ENCODE measurements around the gene SYT17. TPM values are rescaled to one million over a fixed set of nuclear protein-coding genes. Genes with fewer than 3 reads are reported as not detected.

Gene SYT17
- polyA plus RNA-seq, 3 donors: 0.81 to 4.9 (median 1.1) TPM

- H3K27ac Mint-ChIP-seq: no peak overlapping the region
- H3K27me3 Mint-ChIP-seq (ENCODE audit: low read depth in 3 of 3): no peaks in the 10 kb centered on the region
- intact Hi-C loops (cut with micrococcal nuclease): no loop called here
- Histone ChIP-seq H3K4me1 (ENCODE audit: control insufficient read depth in 1 of 2, insufficient read depth in 2 of 2, low read length in 2 of 2) (peaks cover 41 to 45% of the 10 kb centered on the region in 2 donors), H3K27ac (ENCODE audit: low read depth in 1 of 2, low read length in 2 of 2) (no peak overlapping the region), H3K4me3 (replicated peaks in 1 of 3; ENCODE audit: low read depth in 2 of 3, low read length in 3 of 3) (no peak overlapping the region), H3K9ac (ENCODE audit: insufficient read depth, low read length, poor library complexity, severe bottlenecking) (no peak overlapping the region), H3K36me3 (replicated peaks in 1 of 2; ENCODE audit: control insufficient read depth in 1 of 2, insufficient read depth in 2 of 2, low read length in 2 of 2) (peaks cover 0 to 3% of the 10 kb centered on the region in 2 donors), H3K4me2 (replicated peaks; ENCODE audit: extremely low read depth, low read length, poor library complexity, severe bottlenecking) (no peak overlapping the region), H4K20me1 (ENCODE audit: insufficient read depth, low read length) (no peaks in the 10 kb centered on the region), H3K9me3 (replicated peaks in 1 of 2; ENCODE audit: control insufficient read depth in 1 of 2, insufficient read depth in 1 of 2, low read length in 2 of 2) (peaks cover 0 to 6% of the 10 kb centered on the region in 2 donors), H3K79me2 (ENCODE audit: insufficient read depth, low read length) (peaks cover 3% of the 10 kb centered on the region), H2AFZ (ENCODE audit: insufficient read depth, low read depth, low read length, poor library complexity, severe bottlenecking) (no peak overlapping the region), H3K27me3 (ENCODE audit: control insufficient read depth in 2 of 2, insufficient read depth in 2 of 2, low read length in 2 of 2) (no peaks in the 10 kb centered on the region)
- peaks cover 40% of the 10 kb centered on the region for H3K4me1 Mint-ChIP-seq
- DNase-seq: no peak
- no peak for TF ChIP-seq CTCF (IDR thresholded peaks at IDR 0.05)
- H3K9me3 Mint-ChIP-seq: peaks cover 0 to 12% (median 4%) of the 10 kb centered on the region in 7 donors
- peaks cover 9 to 10% of the 10 kb centered on the region in 2 donors for H3K36me3 Mint-ChIP-seq
- no peak overlapping the region for H3K4me3 Mint-ChIP-seq
These were observed 41.7 kb upstream of the SYT17 start for GRCh38 chr16:19126300-19126699.

GRCh38 chr16:19127205-19127604 is 40.8 kb upstream of the SYT17 start:
- intact Hi-C loops (cut with micrococcal nuclease): no loop called here
- no peak overlapping the region for H2AFZ ChIP-seq (ENCODE audit: insufficient read depth, low read depth, low read length, poor library complexity, severe bottlenecking)
- no peak overlapping the region for H3K27ac ChIP-seq (ENCODE audit: low read depth in 1 of 2, low read length in 2 of 2)
- peaks cover 0 to 6% of the 10 kb centered on the region in 2 donors for H3K9me3 ChIP-seq (replicated peaks in 1 of 2; ENCODE audit: control insufficient read depth in 1 of 2, insufficient read depth in 1 of 2, low read length in 2 of 2)
- 80% methylated on average over 1 of the region's 3 CpGs for WGBS (ENCODE audit: insufficient coverage)
- no peaks in the 10 kb centered on the region for H3K27me3 Mint-ChIP-seq (ENCODE audit: low read depth in 3 of 3)
- no peaks in the 10 kb centered on the region for H3K79me2 ChIP-seq (ENCODE audit: insufficient read depth, low read length)
- H3K27me3 ChIP-seq (ENCODE audit: control insufficient read depth in 2 of 2, insufficient read depth in 2 of 2, low read length in 2 of 2): no peaks in the 10 kb centered on the region
- peaks cover 43% of the 10 kb centered on the region for H3K4me1 Mint-ChIP-seq
- H3K9ac ChIP-seq (ENCODE audit: insufficient read depth, low read length, poor library complexity, severe bottlenecking): no peak overlapping the region
- no peak overlapping the region for H3K4me3 Mint-ChIP-seq
- DNase-seq: no peak
- peak overlapping the region in 1 of 7 donors; percentile 35 for H3K27ac Mint-ChIP-seq
- TF ChIP-seq CTCF (IDR thresholded peaks at IDR 0.05): no peak
- H3K4me2 ChIP-seq (replicated peaks; ENCODE audit: extremely low read depth, low read length, poor library complexity, severe bottlenecking): no peak overlapping the region
- H3K36me3 ChIP-seq (replicated peaks in 1 of 2; ENCODE audit: control insufficient read depth in 1 of 2, insufficient read depth in 2 of 2, low read length in 2 of 2): no peaks in the 10 kb centered on the region
- H3K9me3 Mint-ChIP-seq: peaks cover 0 to 12% (median 4%) of the 10 kb centered on the region in 7 donors
- no peak overlapping the region for H3K4me3 ChIP-seq (replicated peaks in 1 of 3; ENCODE audit: low read depth in 2 of 3, low read length in 3 of 3)
- H3K36me3 Mint-ChIP-seq: peaks cover 6 to 9% of the 10 kb centered on the region in 2 donors
- no peaks in the 10 kb centered on the region for H4K20me1 ChIP-seq (ENCODE audit: insufficient read depth, low read length)
- H3K4me1 ChIP-seq (ENCODE audit: control insufficient read depth in 1 of 2, insufficient read depth in 2 of 2, low read length in 2 of 2): peaks cover 44 to 47% of the 10 kb centered on the region in 2 donors
